ENCODE results near the gene HRH2.

Gene HRH2

DNA sequence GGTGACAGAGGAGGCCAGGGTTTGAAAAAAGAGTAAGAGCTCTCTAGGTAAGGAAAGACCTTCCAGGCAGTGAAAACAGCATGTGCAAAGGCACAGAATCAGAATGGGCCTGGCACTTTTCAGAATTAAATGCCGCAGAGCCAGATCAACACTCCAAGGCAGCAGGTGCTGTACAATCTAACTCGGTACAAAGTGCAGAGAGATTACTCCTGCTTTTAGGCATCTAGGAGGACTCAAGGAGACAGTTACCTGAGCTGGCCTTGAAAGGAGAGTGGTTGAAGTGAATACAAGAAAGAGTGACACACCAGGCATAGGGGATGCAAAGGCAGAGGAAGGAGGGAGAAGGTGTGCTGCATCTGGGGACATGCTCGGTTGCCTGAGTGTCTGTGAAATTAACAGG, 21.5 kb downstream of the HRH2 start:
- Mint-ChIP-seq H3K4me3 (no peak overlapping the region), H3K27me3 (no peaks in the 10 kb centered on the region), H3K4me1 (ENCODE audit: low read depth) (peaks cover 33% of the 10 kb centered on the region), H3K27ac (no peak overlapping the region), H3K36me3 (ENCODE audit: low read depth) (peaks cover 42% of the 10 kb centered on the region), H3K9me3 (no peaks in the 10 kb centered on the region)

DNA sequence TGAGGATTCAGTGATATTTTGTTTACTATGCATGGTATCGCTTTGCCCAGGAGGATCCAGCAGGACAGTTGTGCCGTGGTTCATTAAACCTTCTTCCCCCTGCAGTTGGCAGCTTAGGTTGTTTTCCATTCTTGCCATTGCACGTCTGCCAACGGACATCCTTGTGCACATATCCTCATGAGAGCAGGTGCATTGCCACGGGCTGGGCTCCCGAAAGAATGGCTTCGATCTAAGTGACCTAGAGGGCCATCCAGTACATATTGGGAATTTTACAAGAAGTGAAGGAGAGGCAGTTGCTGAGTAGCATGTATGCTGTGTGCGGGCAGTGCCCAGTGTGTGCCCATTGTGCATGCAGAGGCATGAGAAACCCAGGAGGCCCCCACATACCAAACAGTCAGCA, 22.1 kb downstream of the HRH2 start:
- Mint-ChIP-seq H3K36me3 (ENCODE audit: low read depth) (peaks cover 49% of the 10 kb centered on the region), H3K4me3 (no peak overlapping the region), H3K27ac (no peak overlapping the region)

DNA sequence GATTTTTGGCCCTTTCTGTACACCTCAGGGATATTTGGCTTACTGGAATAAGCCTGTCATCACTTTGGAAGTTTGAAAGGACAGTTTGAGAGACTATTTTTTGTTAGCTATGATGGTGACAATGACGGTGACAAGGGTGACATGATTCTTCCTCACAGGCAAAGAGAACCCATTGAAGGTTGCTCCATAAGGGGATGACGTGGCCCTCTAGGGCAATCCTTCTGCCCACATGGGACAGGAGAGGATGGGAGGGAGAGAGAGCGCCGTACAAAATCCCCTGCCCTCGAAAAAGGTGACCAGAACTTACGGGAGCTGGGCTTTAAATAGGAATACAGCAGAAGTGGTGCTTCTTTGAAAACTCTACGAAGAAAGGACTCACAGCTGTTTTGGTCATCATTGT, 22.6 kb downstream of the HRH2 start:
- H3K36me3 Mint-ChIP-seq (ENCODE audit: low read depth), result peaks cover 51% of the 10 kb centered on the region

More for the DNA sequence above, 22.1 kb downstream of the HRH2 start:
- H3K27me3 Mint-ChIP-seq, result no peaks in the 10 kb centered on the region
- H3K9me3 Mint-ChIP-seq, result no peaks in the 10 kb centered on the region
- H3K4me1 Mint-ChIP-seq (ENCODE audit: low read depth), result peaks cover 34% of the 10 kb centered on the region

DNA sequence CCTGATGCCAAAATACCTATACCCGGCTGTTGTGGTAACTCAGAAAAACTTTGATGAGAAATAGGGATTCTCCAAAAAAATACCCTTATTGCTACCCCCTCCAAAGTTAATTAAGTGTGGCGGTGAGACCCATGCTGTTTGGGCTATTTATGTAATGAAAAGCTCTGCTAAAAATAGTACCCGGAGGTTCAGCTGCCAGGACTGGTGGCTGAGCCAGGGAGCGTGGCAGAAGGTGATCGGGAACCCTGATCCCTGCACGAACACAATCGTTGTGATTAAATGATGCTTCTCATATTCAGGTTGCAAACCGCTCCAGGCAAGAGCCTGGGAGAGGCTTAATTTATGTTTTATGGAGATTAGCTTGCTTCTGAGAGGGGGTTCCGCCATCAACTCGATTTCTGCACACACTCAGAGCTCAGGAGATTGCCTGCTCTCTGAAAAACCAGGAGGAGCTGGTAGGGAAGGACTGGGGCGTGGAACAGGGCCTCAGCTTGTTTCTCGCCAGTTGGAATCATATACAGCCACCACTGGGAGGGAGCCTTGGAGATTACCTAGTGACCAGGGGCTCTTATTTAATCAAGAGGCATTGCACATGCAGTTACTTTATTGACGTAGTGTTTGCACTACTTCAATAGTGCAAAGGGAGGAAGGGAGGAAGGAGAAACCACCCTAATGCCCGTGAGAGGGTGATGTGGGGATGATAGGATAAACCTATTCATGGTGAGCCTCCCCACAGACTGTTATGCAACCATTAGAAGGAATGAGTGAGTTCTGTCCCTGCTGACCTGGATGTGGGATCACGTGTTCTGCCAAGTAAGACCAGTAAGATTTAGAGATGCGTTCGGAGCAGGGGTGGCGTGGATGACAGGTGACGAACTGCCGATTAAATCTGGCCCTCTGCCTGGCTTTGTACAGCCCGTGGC, 23.4 kb downstream of the HRH2 start:
- H3K9me3 Mint-ChIP-seq, result no peaks in the 10 kb centered on the region
- no peak overlapping the region for H3K4me3 Mint-ChIP-seq
- H3K27ac Mint-ChIP-seq, result no peak overlapping the region
- no peaks in the 10 kb centered on the region for H3K27me3 Mint-ChIP-seq
- peaks cover 26% of the 10 kb centered on the region for H3K4me1 Mint-ChIP-seq (ENCODE audit: low read depth)
- H3K36me3 Mint-ChIP-seq (ENCODE audit: low read depth), result peaks cover 43% of the 10 kb centered on the region

More for the DNA sequence above, 22.6 kb downstream of the HRH2 start:
- Mint-ChIP-seq H3K4me1 (ENCODE audit: low read depth) (peaks cover 32% of the 10 kb centered on the region), H3K9me3 (no peaks in the 10 kb centered on the region), H3K27ac (no peak overlapping the region), H3K27me3 (no peaks in the 10 kb centered on the region), H3K4me3 (no peak overlapping the region)

DNA sequence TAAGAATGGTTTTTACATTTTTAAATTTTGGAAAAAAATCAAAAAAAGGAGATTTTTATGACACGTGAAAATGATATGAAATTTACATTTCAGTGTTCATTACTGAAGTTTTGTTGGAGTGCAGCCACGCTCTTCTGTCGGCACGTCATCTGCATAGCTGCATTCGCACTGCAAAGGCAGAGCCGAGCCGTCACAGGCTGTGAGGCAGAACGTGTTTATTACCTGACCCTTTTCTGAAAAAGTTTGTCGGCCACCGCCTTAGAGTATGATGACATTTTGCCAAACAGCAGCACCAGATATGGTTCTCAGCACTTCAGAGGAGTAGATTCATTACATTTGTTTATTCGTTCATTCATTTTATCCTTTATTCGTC, 24.1 kb downstream of the HRH2 start:
- H3K27ac Mint-ChIP-seq, result no peak overlapping the region
- H3K4me3 Mint-ChIP-seq, result no peak overlapping the region
- H3K4me1 Mint-ChIP-seq (ENCODE audit: low read depth), result peaks cover 20% of the 10 kb centered on the region
- H3K27me3 Mint-ChIP-seq, result no peaks in the 10 kb centered on the region
- no peaks in the 10 kb centered on the region for H3K9me3 Mint-ChIP-seq
- peaks cover 43% of the 10 kb centered on the region for H3K36me3 Mint-ChIP-seq (ENCODE audit: low read depth)

DNA sequence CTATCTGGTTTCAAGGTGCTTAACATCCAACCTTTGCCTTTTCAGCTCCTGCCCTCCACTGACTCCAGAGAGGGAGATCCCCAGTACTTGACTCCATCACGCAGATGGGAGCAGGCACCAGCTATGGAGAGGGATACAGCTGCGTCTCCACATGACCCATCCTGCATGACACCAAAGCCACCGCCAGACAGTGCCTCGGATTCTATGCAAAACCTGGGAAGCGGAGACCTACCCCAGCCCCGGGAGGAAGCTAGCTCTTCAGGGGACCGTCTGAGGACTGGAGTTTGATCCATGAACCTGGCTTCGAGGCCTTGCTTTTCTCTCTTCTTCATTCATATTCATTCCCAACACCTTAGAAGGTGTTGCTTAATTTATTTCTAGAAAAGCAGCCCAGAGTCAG, 24.8 kb downstream of the HRH2 start:
- no peak overlapping the region for H3K4me3 Mint-ChIP-seq
- H3K9me3 Mint-ChIP-seq, result no peaks in the 10 kb centered on the region
- H3K27ac Mint-ChIP-seq, result no peak overlapping the region
- peaks cover 42% of the 10 kb centered on the region for H3K36me3 Mint-ChIP-seq (ENCODE audit: low read depth)
- no peaks in the 10 kb centered on the region for H3K27me3 Mint-ChIP-seq
- peaks cover 13% of the 10 kb centered on the region for H3K4me1 Mint-ChIP-seq (ENCODE audit: low read depth)

DNA sequence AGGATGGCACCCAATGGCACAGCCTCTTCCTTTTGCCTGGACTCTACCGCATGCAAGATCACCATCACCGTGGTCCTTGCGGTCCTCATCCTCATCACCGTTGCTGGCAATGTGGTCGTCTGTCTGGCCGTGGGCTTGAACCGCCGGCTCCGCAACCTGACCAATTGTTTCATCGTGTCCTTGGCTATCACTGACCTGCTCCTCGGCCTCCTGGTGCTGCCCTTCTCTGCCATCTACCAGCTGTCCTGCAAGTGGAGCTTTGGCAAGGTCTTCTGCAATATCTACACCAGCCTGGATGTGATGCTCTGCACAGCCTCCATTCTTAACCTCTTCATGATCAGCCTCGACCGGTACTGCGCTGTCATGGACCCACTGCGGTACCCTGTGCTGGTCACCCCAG, 25.4 kb downstream of the HRH2 start:
- Mint-ChIP-seq H3K9me3 (no peaks in the 10 kb centered on the region), H3K4me1 (ENCODE audit: low read depth) (peaks cover 7% of the 10 kb centered on the region), H3K36me3 (ENCODE audit: low read depth) (peaks cover 36% of the 10 kb centered on the region), H3K27me3 (no peaks in the 10 kb centered on the region), H3K4me3 (no peak overlapping the region), H3K27ac (no peak overlapping the region)

DNA sequence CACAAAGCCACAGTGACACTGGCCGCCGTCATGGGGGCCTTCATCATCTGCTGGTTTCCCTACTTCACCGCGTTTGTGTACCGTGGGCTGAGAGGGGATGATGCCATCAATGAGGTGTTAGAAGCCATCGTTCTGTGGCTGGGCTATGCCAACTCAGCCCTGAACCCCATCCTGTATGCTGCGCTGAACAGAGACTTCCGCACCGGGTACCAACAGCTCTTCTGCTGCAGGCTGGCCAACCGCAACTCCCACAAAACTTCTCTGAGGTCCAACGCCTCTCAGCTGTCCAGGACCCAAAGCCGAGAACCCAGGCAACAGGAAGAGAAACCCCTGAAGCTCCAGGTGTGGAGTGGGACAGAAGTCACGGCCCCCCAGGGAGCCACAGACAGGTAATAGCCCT, 26.1 kb downstream of the HRH2 start:
- Mint-ChIP-seq H3K4me1 (ENCODE audit: low read depth) (peaks cover 4% of the 10 kb centered on the region), H3K36me3 (ENCODE audit: low read depth) (peaks cover 36% of the 10 kb centered on the region), H3K9me3 (no peaks in the 10 kb centered on the region), H3K27ac (no peak overlapping the region), H3K27me3 (no peaks in the 10 kb centered on the region), H3K4me3 (no peak overlapping the region)

DNA sequence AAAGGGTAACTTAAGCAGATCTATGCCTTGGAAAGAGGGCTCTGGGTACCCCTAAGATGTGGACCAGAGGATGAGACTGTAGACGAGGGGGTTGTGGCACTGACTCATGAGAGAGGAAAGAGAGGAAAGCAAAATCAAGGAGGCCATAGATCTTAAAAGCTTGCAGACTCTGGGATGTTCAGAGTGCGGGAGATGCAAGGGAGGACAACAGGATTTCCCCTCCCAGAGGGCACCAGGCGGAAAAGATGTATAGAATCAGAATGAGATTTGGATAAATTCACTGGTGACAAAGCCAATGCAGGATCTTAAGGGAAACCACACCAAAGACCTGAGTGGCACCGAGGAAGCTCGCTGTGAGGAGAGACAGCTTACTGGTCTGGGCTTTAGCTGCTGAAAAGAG, 27.1 kb downstream of the HRH2 start:
- Mint-ChIP-seq H3K4me3 (no peak overlapping the region), H3K27me3 (no peaks in the 10 kb centered on the region), H3K36me3 (ENCODE audit: low read depth) (peaks cover 36% of the 10 kb centered on the region), H3K9me3 (no peaks in the 10 kb centered on the region), H3K27ac (peak overlapping the region; percentile 46), H3K4me1 (ENCODE audit: low read depth) (peaks cover 4% of the 10 kb centered on the region)

DNA sequence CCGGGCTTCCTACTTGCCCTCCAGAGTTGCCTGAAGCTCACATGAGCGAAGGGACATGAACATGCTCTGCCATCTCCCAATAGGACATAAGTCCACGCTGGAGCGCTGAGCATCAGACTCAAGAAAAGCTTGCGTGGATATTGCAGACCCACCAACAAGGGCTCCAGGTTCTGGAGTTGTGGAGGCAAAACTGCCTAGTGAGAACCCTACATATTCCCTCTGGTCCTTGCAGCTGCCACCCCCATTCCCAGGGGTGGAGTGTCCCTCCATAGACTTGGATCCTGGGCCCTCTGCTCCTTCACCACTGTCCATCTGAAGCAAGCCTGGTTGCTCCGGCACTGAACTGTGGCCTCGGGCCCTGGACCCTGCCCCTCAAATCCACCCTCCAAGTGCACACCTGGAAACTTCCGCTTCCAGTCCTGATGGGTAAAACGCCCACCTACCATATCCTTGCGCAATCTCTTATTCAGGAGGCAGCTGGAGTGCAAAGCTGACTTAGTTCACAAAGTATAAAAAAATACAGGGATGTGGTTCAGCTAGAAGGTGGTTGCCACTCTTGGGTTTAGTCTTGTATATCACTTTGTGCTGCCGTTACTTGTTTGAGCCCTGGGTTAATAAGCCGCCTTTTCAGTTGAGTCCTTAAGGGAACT, 28.0 kb downstream of the HRH2 start:
- H3K4me3 Mint-ChIP-seq, result no peak overlapping the region
- no peaks in the 10 kb centered on the region for H3K9me3 Mint-ChIP-seq
- no peaks in the 10 kb centered on the region for H3K27me3 Mint-ChIP-seq
- H3K27ac Mint-ChIP-seq, result no peak overlapping the region
- peaks cover 41% of the 10 kb centered on the region for H3K36me3 Mint-ChIP-seq (ENCODE audit: low read depth)
- peaks cover 4% of the 10 kb centered on the region for H3K4me1 Mint-ChIP-seq (ENCODE audit: low read depth)

DNA sequence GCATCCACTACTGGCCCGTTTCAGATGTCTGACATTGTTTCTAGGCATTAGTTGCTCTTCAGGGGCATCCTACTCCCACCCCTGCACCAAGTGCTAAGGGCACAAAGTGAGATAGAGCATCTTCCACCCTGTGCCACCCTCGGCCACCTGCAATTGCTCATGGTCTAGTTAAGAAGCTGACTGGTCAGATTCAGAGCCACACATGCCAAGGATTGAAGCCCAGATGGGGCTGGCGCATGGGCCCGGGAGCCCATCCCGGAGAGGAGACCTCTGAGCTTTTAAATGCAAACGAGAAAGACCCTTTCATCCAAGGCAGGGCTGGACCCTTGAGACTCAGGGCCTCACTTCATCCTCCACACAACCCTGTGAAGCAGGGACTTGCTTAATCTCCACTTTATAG, 28.5 kb downstream of the HRH2 start:
- Mint-ChIP-seq H3K27me3 (no peaks in the 10 kb centered on the region), H3K27ac (no peak overlapping the region), H3K4me1 (ENCODE audit: low read depth) (peaks cover 4% of the 10 kb centered on the region), H3K4me3 (no peak overlapping the region), H3K36me3 (ENCODE audit: low read depth) (peaks cover 44% of the 10 kb centered on the region), H3K9me3 (no peaks in the 10 kb centered on the region)

DNA sequence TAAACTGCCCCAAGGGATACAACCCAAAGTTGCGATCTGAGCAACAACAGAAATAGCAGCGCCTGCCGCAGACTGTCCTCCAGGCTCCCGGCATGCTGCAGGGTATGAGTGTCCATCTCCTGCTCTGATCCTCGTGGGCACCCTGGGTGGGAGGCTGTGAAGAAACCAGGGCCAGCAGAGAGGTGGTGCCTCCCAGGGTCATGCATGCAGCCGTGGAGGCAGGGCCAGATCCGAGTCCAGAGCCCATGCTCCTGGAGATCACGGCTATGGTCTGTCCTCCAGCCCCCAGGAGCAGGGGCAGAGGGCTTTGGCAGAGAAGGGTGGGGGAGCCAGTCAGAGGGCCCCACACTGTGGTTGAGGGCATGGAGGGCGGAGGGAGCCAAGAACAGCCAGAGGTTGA, 29.0 kb downstream of the HRH2 start:
- H3K9me3 Mint-ChIP-seq, result no peaks in the 10 kb centered on the region
- H3K4me1 Mint-ChIP-seq (ENCODE audit: low read depth), result peaks cover 4% of the 10 kb centered on the region
- no peak overlapping the region for H3K4me3 Mint-ChIP-seq
- no peak overlapping the region for H3K27ac Mint-ChIP-seq
- no peaks in the 10 kb centered on the region for H3K27me3 Mint-ChIP-seq
- peaks cover 44% of the 10 kb centered on the region for H3K36me3 Mint-ChIP-seq (ENCODE audit: low read depth)

DNA sequence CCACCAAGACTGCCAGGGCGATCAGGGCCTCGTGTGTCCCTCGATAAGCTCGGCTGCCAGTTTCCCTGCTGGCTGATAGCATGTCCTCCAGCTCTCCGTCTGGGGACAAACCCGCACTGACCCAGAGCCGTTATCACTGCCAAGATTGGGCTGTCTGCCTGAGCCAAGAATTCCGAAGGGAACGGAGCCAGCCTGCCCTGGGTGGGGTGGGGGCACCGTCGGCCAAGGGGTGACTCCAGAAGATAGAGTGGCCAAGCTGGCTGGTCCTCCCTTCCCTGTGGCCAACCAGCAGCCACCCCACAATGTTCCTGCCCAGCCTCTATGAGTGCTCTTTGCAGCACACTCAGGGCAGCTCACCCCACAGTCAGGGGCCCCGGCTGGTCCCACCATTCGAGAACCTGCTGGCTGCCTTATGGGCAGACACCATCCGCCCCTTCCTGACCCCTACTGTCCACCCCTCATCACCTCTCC, 29.4 kb downstream of the HRH2 start:
- Mint-ChIP-seq H3K4me1 (ENCODE audit: low read depth) (peaks cover 4% of the 10 kb centered on the region), H3K27me3 (no peaks in the 10 kb centered on the region), H3K4me3 (no peak overlapping the region), H3K36me3 (ENCODE audit: low read depth) (peaks cover 40% of the 10 kb centered on the region), H3K9me3 (no peaks in the 10 kb centered on the region), H3K27ac (no peak overlapping the region)

DNA sequence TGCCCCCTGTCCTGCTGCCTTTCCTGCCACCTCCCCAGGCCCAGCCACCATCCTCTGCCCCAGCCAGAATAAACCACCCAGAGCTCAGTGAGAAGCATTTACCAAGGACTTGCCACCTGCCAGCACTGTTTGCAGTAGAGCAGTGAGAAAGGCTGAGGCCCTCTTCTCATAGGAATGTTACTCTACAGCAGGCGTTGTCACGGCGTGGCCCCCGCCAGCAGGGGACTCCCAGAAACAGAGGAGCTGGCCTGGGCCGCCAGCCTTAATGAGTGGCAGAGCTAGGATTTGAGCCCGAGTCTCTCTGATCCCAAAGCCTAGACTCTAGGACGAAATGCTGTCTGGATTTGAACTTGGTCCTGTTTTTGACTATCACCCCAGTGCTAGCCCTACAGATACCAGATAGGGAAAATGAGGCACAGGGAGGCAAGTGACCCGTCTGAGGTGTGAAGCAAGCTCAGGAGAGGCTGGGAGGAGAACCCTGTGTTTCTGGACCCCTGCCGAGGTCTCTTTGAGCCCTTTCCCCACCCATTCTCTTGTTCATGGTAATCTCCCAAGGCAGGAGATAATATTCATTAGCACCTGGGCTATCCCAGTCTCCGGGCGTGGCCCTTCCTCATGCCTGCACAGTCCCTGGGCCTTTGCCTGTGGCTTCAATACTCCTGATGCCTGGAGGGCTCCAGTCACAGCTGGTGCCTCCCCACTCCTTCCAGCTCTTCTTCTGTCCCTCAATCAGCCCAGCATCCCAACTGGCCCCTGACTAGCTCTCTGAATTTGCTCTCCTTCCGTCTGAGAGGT, 30.7 kb downstream of the HRH2 start:
- H3K4me1 Mint-ChIP-seq (ENCODE audit: low read depth), result peaks cover 4% of the 10 kb centered on the region
- H3K4me3 Mint-ChIP-seq, result no peak overlapping the region
- no peak overlapping the region for H3K27ac Mint-ChIP-seq
- no peaks in the 10 kb centered on the region for H3K9me3 Mint-ChIP-seq
- no peaks in the 10 kb centered on the region for H3K27me3 Mint-ChIP-seq
- H3K36me3 Mint-ChIP-seq (ENCODE audit: low read depth), result peaks cover 31% of the 10 kb centered on the region
